Colon (tissue), 2 donors: ENCODE results near the gene TSPEAR.

Experiments used
- FAIRE-seq: peaks from 2 replicates; lab custom pipeline; 2012; peaks lifted over from hg19 to GRCh38; lab: Jason Lieb, UNC
- donor health status: control.
- donor health status: control.

The TSPEAR gene

DNA sequence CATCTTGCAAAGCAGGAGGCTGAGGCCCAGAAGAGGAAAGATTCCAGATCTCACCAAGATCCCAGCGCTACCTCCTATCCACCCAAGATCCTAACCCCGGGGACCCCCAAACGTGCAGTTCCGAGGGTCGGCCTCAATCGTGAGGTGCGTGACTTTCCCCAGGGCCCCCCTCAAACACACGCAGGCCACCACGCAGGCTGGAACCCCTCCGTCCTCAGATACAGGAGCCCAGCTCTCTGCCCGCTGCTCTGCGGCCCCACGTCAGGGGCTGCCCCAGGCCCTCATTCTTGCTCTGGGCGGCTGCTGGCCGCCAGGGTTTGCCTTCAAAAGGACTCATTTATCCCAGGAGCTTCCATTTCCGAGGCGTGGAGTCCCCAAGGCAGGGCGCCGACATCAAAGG is 211.3 kb downstream of the TSPEAR start:
- no peak for FAIRE-seq

DNA sequence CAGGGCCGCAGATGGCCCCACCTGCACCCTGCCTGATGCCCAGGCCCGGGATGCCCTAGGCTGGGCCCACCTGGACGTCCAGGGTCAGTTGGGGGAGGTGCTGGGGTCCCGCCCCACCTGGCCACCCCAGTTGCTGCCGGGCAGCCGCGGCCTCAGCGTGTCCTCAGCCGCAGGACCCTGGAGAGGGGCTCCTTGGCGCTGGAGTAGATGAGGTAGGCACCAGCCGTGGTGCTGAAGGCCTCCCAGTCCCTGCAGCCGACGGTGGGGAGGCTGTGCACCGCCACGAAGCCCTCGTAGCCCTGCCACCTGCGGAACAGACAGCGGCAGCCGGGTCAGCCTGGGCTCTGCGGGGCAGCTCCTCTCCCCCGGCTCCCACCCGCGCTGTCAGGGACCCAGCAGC is 211.7 kb downstream of the TSPEAR start:
- no peak for FAIRE-seq

DNA sequence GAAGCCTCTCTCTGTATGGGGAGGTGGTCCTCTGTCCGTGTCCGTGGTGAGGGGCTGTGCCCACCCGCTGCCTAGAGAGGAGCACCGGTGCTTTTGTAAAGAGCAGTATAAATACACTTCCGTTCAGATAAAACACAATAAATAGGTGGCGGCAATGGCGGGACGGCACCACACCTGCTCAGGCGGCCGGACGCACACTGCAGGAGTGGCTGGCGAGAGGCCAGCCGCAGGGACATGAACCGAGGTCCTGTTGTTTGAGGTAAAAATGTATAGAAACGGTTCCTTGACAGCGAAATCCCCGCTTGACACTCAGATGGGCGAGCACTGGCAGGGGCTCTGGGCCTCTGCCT is 212.2 kb downstream of the TSPEAR start:
- no peak for FAIRE-seq

DNA sequence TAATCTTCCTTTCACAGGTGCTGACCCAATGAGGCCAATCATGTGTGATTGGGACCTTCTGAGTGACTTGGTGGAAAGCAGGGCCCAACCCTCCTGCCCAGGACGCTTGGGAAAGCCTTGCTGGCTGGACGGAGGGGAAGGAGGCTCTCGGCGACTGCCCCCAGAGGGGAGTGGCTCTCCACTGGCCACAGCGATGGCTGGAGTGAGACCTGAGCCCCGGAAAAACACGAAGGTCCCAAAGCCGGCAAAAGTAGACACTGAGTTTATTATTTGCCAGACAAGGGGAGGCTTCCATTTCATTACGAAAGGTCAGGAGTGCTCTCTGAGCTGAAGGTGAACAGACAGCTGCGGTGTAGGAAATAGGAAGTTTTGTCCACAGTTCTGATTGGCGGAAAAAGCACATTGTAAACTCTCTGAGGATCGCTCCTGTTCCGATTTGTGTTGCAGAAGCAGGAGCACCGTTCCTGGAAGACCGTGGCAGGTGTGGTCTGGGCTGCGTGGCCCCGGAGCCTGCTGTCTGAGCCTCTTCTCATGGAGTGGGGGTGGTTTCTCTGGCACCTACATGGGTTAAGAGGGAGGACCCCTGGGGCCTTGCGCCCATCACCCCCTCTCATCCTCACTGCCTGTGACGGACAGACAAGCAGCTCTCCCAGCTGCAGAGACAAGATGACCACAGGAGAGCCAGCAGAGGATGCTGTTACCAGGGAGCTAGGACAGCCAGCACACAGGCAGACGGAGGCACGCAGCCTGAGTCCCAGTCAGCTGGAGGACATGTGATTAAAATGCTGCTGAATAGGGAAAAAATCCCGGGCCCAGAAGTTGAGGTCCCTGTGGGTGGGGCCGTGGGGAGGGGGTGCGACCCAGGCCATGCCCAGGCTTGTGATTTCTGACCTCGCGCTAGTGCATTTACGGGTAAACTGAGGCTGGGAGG is 212.8 kb downstream of the TSPEAR start:
- FAIRE-seq: no peak

DNA sequence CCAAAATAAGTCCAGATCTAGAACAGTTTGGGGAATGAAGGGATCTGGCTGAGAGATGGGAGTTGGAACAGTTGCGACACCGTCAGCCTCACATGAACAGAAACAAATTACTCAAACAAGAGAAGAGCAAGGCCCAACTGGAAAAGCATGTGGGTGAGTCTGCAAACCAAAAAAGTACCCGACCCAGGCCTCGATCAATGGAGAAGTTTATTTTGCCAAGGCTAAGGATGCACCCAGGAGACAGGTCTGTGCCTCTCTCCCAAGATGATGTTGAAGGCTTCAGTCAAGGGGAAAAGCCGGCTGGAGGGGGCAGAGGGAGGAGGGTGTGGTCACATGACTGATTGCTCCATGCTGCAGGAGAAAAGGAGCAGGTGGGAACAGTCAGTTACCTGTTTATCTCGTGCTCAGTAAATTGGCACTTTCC is 213.7 kb downstream of the TSPEAR start:
- no peak for FAIRE-seq

DNA sequence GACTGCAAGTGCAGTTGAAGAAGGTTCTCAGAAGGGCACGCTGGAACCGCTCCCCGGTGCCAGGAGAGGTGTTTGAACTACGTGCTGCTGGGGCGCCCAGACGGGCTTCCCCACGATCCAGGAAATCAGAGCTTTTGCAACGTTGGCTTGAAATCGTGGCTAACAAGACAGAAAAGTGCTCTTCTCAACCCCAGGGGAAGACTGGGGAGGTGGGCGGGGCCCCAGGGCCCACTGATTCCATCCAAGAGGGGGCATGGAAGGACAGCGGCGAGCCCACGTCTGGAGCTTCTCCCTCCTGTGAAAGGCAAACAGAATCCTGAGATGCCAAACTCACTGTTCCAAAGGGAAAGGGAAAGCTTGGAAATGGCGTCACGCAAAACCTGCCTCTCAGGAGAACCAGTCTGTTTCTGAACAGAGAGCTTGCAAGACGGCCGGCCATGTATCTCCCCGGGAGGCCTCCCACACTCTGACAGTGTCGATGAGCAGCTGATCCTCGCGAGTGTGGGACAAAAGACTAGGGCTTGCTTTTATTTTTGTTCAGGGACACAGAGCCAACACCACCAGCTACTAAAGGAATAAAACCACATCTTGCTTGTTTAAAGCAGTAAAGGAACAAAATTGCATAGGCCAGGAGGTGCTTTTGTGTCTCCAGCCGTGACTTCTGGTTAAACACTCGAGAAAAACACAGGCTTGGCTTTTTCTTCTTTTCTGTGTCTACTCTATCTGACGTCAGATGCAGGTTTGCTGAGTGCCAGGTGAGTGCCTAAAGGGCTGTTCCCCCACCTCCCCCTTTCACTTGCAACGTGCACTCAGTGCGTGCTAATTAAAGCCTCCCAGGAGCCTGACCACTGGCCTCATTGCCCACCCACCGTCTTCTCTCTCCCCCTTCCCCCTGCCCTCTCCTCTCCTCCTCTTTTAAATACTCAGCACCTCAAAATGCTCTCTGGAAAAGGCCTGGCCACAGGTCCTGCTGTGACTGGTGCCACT is 214.5 kb downstream of the TSPEAR start:
- no peak for FAIRE-seq

DNA sequence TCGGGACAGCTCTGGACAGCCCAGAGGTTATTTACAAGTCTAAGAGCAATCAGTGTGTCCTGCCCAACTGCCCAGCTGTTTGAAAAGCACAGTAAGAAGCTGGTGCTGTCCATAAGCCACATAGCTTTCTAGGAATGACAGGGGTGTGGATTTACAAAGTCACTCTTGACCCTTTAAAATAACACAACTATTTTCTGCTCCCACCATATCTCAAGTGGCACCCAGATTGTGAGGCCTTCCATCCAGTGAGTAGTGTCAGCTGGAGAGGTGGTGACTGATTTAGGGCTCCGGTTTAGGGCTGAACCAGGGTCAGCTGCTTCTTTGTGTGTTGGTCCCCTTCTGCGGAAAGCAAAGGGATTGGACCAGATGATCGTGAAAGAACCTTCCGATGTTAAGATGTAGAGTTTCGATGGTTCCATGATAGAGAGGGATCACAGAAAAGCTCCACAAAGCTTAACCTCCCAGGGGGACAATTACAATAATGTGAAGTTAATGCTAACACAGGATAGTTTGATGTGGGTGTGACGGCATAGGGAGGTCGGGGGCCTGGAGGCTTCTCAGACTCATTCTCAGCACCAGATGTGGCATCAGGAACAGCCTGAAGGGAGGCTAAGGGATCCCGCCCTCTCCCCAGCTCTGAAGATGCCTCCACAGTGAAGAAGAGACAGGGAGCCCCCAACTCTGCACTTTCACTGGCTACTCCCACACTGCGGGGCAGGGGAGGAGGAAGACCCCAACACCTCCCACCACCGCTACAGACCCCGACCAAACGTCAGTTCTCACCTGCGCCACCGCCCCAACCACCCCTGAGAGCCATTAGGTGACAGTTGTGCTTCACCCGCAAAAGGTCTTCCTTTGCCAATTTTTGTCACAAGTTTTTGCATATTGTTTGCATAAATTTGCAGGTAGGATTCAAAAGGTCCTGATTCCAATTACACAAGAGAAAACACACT is 215.5 kb downstream of the TSPEAR start:
- no peak for FAIRE-seq

DNA sequence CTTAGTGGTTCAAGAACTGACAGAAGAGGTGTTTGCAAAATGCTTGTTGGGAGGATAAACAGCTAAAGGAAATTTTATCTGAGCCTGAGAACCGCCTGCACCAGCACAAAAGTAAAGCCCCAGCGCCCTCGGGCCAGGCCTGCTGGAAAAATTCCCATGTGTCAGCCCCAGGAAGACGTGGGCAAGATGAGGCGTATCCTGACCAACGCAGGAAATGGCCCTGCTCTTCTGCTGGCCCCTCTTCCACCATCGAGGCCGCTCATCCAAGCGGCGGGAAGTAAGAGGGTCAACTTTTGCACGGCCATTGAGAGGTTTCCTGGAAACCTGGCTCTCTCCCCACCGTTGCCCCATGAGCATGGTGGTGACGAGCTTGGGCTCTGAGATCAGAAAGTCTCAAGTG is 216.4 kb downstream of the TSPEAR start:
- no peak for FAIRE-seq

DNA sequence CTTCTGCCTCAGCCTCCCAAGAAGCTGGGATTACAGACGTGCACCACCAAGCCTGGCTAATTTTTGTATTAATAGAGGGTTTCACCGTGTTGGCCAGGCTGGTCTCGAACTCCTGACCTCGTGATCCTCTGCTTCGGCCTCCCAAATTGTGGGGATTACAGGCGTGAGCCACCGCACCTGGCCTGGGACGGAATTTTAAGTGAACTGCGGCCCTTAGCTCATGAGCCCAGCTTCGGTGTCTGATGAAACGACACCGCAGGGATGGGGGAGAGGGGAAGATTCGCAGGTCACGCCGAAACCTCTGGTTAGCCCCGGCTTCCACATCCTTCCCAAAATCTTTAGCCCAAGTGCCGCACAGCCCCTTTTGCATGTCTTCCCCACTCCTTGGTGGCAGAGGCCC is 217.0 kb downstream of the TSPEAR start:
- FAIRE-seq: no peak

DNA sequence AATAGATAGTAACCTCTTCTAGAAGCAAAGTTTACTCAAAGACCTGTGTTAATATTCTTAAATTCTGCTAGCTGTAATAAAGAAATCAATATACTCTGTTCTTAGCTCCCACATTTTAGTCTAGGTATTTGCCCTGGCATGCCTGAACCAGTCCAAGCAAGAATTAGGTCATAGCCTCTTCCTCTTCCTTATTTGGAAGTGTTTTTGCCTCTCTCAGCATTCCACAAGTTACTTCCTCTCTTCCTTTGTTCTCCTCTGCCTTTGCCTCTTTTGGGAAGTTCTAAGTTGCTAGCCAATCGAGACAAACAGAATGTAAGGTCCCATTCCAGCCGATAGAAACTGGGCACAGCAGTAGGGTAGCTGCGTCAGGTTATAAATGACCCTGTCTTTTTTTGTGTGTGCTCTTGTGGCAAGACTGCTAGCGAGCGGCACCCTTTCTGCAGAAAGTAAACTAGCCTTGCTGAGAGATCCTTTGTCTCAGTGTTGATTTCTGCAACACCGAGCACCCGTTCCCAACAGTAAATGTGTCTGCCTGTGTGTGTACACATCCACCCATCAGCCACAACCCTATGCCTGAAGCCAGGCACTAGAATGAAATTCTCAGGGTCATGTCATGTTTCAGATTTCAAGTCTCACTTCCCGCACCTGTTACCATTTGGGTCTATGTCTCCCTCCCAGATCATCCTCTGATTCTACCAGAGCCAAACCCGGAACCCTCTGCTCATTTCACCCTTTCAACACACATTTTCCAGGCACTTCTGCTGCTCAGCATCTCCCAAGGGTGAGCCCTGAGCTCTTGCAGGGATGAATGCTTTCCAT is 218.6 kb downstream of the TSPEAR start:
- FAIRE-seq: no peak

DNA sequence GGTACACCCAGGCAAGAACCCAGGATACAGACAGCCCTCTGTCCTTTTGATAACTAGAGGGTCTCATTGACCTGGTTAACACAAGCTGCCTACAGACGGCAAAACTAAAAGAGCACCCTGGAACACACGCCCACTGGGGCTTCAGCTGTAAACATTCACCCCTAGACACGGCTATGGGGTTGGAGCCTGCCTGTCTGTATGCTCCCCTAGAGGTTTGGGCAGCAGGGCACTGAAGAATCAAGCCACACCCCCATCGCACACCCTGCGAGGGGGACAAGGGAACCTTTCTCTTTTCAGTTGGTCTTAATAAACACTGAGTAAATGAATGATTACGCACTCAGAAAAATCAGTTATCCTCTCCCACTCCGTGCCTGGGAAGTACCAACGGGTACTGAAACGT is 220.6 kb downstream of the TSPEAR start:
- no peak for FAIRE-seq

DNA sequence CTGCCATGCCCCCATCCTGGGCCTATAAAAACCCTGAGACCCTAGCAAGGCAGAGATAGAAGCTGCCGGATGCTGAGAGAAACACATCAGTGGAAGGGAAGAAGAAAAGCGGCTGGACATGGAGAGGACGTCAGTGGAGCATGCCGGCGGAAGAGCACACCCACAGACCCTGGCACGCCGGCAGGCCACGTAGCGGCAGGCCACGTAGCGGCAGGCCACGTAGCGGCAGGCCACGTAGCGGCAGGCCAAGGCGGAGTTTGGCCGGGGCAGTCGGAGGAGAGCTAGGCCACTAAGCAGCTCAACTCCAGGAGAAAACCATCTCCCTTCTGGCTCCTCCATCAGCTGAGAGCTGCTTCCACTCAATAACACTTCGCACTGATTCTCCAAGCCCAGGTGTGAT is 221.0 kb downstream of the TSPEAR start:
- no peak for FAIRE-seq

DNA sequence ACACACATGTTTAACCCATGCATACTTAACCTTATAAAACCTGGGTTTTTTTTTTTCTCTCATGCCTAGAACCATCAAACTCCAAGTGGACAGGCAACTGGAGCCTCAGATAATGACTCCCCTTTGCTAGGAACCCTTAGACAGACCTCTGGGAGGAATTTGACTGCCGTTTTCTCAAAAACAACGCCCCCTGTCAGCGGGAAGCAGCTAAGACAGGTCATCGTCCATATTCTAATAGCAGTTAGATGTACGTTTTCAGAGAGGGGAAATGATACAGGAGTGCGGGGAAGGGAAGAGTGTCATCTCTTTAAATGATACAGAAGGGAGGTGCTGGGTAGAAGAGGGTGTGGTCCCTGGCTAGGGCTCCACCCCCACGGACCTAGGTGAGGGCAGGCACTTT is 221.4 kb downstream of the TSPEAR start:
- FAIRE-seq: no peak

DNA sequence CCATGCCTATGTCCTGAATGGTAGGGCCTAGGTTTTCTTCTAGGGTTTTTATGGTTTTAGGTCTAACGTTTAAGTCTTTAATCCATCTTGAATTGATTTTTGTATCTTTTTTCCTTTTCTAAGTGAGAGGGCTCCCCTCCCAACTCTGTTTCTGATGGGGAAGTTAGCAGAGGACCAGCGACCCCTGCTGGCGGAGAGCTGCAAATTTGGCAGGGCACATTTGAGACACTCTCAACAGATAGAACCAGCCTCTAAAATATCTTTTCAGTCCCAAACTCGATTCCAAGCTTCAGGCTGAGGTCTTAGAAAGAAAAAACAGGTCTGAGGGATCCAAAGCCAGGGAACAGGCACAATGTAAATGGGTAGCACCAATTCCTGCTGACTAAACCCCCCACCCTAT is 223.5 kb downstream of the TSPEAR start:
- no peak for FAIRE-seq

DNA sequence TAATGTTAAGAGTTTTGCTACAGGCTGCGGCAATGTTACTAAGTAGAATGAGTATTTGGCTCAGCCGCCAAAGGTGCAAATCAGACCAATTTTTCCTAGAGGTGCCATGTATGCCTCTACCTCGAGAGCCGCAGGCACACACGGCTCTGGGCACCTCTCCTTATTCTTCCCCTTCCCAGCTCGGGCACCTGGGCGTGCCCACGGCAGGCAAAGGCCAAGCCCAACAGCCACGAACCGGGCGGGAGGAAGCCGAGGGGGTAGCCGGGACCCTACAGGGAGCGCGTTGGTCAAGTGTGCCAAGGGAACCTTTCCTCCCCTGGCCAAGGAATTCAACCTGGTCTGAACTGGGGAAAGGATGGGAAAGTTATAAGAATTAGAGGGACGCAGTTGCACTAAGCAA is 225.1 kb downstream of the TSPEAR start:
- no peak for FAIRE-seq

DNA sequence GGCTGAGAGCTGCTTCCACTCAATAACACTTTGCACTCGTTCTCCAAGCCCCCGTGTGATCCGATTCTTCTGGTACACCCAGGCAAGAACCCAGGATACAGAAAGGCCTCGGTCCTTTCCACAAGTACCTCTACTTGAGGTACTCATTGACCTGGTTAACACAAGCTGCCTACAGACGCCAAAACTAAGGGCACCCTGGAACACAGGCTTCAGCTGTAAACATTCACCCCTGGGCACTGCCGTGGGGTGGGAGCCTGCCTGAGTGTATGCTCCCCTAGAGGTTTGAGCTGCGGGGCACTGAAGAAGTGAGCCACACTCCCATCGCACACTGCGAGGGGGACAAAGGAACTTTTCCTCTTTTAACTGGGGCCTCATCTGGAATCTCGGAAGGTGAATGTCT is 225.6 kb downstream of the TSPEAR start:
- FAIRE-seq: no peak

DNA sequence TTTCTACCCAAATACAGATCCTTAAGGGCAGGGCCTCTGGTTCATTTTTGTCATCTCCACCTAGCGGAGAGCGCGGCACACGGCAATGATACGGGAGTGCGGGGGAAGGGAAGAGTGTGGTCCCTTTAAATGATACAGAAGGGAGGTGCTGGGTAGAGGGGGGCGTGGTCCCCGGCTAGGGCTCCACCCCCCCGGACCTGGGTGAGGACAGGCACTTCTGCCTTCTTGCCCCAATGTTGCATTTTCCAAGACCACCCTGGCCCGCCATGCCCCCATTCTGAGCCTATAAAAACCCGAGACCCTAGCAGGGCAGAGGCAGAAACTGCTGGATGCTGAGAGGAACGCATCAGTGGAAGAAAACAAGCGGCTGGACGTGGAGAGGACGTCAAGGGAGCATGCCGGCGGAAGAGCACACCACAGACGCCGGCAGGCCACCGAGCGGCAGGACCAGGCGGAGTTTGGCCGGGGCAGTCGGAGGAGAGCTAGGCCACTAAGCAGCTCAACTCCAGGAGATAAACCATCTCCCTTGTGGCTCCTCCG is 226.0 kb downstream of the TSPEAR start:
- no peak for FAIRE-seq

DNA sequence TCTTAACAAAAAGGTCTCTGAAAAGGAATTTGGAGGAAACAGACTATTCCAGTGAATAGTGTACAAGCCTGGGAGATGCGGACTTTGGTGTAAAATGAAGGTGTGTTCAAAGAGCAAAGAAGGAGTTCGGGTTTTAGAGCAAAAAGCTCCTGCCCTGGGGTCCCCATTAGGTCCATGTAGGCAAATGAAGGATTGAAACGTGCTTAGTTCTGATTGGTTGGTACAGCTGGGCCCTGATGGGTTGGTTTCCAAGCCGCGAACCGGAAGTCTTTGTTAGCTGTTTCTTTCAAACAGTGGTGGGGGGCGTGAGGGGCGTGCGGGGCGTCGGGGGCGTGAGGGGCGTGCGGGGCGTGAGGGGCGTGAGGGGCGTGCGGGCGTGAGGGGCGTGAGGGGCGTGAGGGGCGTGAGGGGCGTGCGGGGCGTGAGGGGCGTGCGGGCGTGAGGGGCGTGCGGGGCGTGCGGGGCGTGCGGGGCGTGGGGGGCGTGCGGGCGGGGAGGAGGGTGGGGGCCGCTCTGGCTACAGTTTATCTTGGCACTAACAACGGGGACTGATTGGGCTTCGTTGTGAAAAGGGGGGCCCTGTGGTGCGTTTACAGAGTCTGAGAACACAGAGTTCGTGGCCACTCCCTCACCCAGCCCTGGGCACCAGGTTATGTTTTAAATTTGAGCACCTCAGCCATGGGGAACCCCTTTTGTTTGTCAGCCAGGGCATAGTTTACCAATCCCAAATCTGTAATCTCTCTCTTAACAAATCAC is 226.7 kb downstream of the TSPEAR start:
- FAIRE-seq: no peak

DNA sequence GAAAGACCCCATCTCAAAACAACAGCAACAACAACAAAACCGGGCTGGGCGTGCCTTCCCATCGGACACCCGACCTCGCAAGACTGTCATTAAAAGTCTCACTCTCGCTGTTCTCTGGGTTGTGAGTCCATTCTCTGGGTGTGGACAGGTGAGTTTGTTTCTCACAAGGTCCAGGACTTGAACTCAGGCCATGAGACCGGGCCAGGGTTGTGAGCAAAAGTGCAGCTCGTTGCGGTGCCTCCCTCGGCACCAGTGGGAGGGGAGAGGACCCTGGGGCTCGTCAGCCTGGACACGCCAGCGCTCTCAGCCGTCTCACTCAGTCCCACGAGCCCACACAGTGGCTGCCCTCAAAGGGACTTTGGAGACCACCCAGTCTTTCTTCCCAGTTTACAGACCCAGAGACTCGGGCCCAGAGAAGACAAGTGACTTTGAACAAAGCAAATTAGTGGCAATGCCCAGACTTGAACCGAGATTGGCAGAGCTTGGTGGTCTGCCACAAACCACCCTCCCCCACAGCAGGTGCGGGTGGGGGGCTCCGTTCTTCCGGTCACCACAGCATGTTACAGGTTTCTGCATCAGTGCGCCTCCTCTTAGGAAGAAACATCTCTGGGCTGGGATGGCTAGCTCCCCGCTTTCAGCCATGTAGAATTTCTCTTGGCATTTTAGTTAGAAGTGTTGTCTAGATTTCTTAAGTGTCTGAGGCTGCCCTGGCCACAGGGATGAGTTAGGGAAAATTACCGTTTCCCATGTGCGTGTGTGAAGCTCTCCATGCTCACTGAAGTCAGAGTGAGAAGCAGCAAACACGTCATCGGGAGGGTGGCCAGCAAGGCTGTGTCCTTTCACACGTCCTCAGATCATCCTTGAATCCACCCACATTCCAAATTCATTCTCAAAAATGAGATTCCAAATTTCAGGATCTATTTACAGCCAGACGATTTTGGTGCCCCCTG is 227.8 kb downstream of the TSPEAR start:
- no peak for FAIRE-seq
